NCI-H128 (cell line): ENCODE measurements around the gene ANOS1.
"Not testable (repeated sequence)": the region's sequence is repeated elsewhere in the genome, so short reads cannot be mapped to it uniquely, and the experiment has no call there.

Experiments
- DNase-seq: peaks from one replicate; lab custom pipeline; 2025; ENCODE audit not compliant: unreplicated experiment; lab: John Stamatoyannopoulos, UW

ANOS1 gene

GRCh38 chrX:8632924-8633323 is 99.0 kb downstream of the ANOS1 start:
- DNase-seq = no peak

- no peak for DNase-seq
These were observed 102.1 kb downstream of the ANOS1 start for GRCh38 chrX:8629871-8630270.

GRCh38 chrX:8627796-8628195 is 104.1 kb downstream of the ANOS1 start:
- no peak for DNase-seq

- no peak for DNase-seq
These were observed 124.6 kb downstream of the ANOS1 start for GRCh38 chrX:8607326-8607725.

GRCh38 chrX:8604131-8604530 is 127.8 kb downstream of the ANOS1 start:
- no peak for DNase-seq

- no peak for DNase-seq
These were observed 140.4 kb downstream of the ANOS1 start for GRCh38 chrX:8591501-8591900.

GRCh38 chrX:8586953-8587352 is 145.0 kb downstream of the ANOS1 start:
- DNase-seq = no peak

GRCh38 chrX:8579602-8580001 is 152.3 kb downstream of the ANOS1 start:
- no peak for DNase-seq

- no peak for DNase-seq
These were observed 155.1 kb downstream of the ANOS1 start for GRCh38 chrX:8576821-8577220.

- DNase-seq = no peak
These were observed 166.2 kb downstream of the ANOS1 start for GRCh38 chrX:8565729-8566128.

- DNase-seq = no peak
These were observed 183.5 kb downstream of the ANOS1 start for GRCh38 chrX:8548446-8548845.

- no peak for DNase-seq
These were observed 185.2 kb downstream of the ANOS1 start for GRCh38 chrX:8546715-8547114.

GRCh38 chrX:8520791-8521190 is 211.1 kb downstream of the ANOS1 start:
- DNase-seq = no peak

- DNase-seq = no peak
These were observed 211.8 kb downstream of the ANOS1 start for GRCh38 chrX:8520178-8520577.

- DNase-seq = no peak
These were observed 227.5 kb downstream of the ANOS1 start for GRCh38 chrX:8504451-8504850.

- DNase-seq = not testable (repeated sequence)
These were observed 229.8 kb downstream of the ANOS1 start for GRCh38 chrX:8502101-8502500.

- DNase-seq = no peak
These were observed 231.7 kb downstream of the ANOS1 start for GRCh38 chrX:8500203-8500602.

- not testable (repeated sequence) for DNase-seq
These were observed 236.9 kb downstream of the ANOS1 start for GRCh38 chrX:8495036-8495435.

- peak; percentile 7 for DNase-seq
These were observed 247.5 kb downstream of the ANOS1 start for GRCh38 chrX:8484360-8484949.
